Measurements from ENCODE around the gene AIG1. TPM values are rescaled to one million over a fixed set of nuclear protein-coding genes. Genes with fewer than 3 reads are reported as not detected.

AIG1 gene
- total and polyA plus RNA-seq, 2 experiments from 2014 or later = 44.7 to 46.9 TPM

- no peak overlapping the region for H3K9ac ChIP-seq
- H4K20me1 ChIP-seq (ENCODE audit: insufficient read depth) = no peaks in the 10 kb centered on the region
- no peak overlapping the region for H2AFZ ChIP-seq
- no peaks in the 10 kb centered on the region for H3K9me2 ChIP-seq (ENCODE audit: insufficient read depth)
- 90 to 91% methylated on average over 6 of the region's 6 CpGs for WGBS, 2 experiments (ENCODE audit: low coverage in 1 of 2, low lambda C conversion rate in 2 of 2, missing lambda C conversion rate in 2 of 2)
- no peak overlapping the region for H3K4me2 ChIP-seq (ENCODE audit: unreplicated experiment)
- no peak for DNase-seq
- TF ChIP-seq EZH2 (IDR thresholded peaks at IDR 0.05; ENCODE audit: insufficient read depth, poor library complexity, severe bottlenecking) = no peak
- no peak for TF ChIP-seq EZH2phosphoT487 (IDR thresholded peaks at IDR 0.05; ENCODE audit: insufficient read depth, low read depth)
- no peaks in the 10 kb centered on the region for H3K4me1 ChIP-seq (ENCODE audit: insufficient read depth)
- H3F3A ChIP-seq (ENCODE audit: insufficient read depth) = no peaks in the 10 kb centered on the region
- no peaks in the 10 kb centered on the region for H3K36me3 ChIP-seq (ENCODE audit: low read depth)
- H3K9me3 ChIP-seq (ENCODE audit: low read depth) = no peaks in the 10 kb centered on the region
- no peaks in the 10 kb centered on the region for H3K79me2 ChIP-seq (ENCODE audit: insufficient read depth)
- no peak overlapping the region for H3K27ac ChIP-seq
- no peak overlapping the region for H3K4me3 ChIP-seq
- in situ Hi-C loops (cut with MboI) = no loop called here
- no peaks in the 10 kb centered on the region for H3K27me3 ChIP-seq (replicated peaks; ENCODE audit: insufficient read depth)
Observed at GRCh38 chr6:143021543-143021942, 39.1 kb upstream of the AIG1 start.

- in situ Hi-C loops (cut with MboI) = no loop called here
- Histone ChIP-seq H3K79me2 (ENCODE audit: insufficient read depth) (no peaks in the 10 kb centered on the region), H3F3A (ENCODE audit: insufficient read depth) (no peaks in the 10 kb centered on the region), H3K9ac (no peak overlapping the region), H3K9me3 (ENCODE audit: low read depth) (no peaks in the 10 kb centered on the region), H3K36me3 (ENCODE audit: low read depth) (no peaks in the 10 kb centered on the region), H3K4me2 (ENCODE audit: unreplicated experiment) (no peak overlapping the region), H3K4me3 (no peak overlapping the region), H3K27me3 (replicated peaks; ENCODE audit: insufficient read depth) (no peaks in the 10 kb centered on the region), H3K9me2 (ENCODE audit: insufficient read depth) (no peaks in the 10 kb centered on the region), H4K20me1 (ENCODE audit: insufficient read depth) (no peaks in the 10 kb centered on the region), H2AFZ (no peak overlapping the region), H3K27ac (no peak overlapping the region), H3K4me1 (ENCODE audit: insufficient read depth) (no peaks in the 10 kb centered on the region; the same call in 1 of the 2 replicates)
- WGBS, 2 experiments (ENCODE audit: low coverage in 1 of 2, low lambda C conversion rate in 2 of 2, missing lambda C conversion rate in 2 of 2) = 92 to 96% methylated on average over 2 of the region's 2 CpGs
- TF ChIP-seq EZH2 (IDR thresholded peaks at IDR 0.05; ENCODE audit: insufficient read depth, poor library complexity, severe bottlenecking) (no peak), EZH2phosphoT487 (IDR thresholded peaks at IDR 0.05; ENCODE audit: insufficient read depth, low read depth) (no peak)
- DNase-seq = no peak
Observed at GRCh38 chr6:143022587-143022986, 38.1 kb upstream of the AIG1 start.

GRCh38 chr6:143023695-143024094, 37.0 kb upstream of the AIG1 start:
- no peaks in the 10 kb centered on the region for H3K9me3 ChIP-seq (ENCODE audit: low read depth)
- DNase-seq = no peak
- H3K79me2 ChIP-seq (ENCODE audit: insufficient read depth) = no peaks in the 10 kb centered on the region
- no peaks in the 10 kb centered on the region for H4K20me1 ChIP-seq (ENCODE audit: insufficient read depth)
- in situ Hi-C loops (cut with MboI) = no loop called here
- H3K9ac ChIP-seq = no peak overlapping the region
- no peak overlapping the region for H3K27ac ChIP-seq
- WGBS, 2 experiments (ENCODE audit: low coverage in 1 of 2, low lambda C conversion rate in 2 of 2, missing lambda C conversion rate in 2 of 2) = 67% methylated on average over 1 of the region's 1 CpG
- H3F3A ChIP-seq (ENCODE audit: insufficient read depth) = no peaks in the 10 kb centered on the region
- TF ChIP-seq EZH2 (IDR thresholded peaks at IDR 0.05; ENCODE audit: insufficient read depth, poor library complexity, severe bottlenecking) (no peak), EZH2phosphoT487 (IDR thresholded peaks at IDR 0.05; ENCODE audit: insufficient read depth, low read depth) (no peak)
- H3K4me3 ChIP-seq = no peak overlapping the region
- no peaks in the 10 kb centered on the region for H3K9me2 ChIP-seq (ENCODE audit: insufficient read depth)
- H3K36me3 ChIP-seq (ENCODE audit: low read depth) = no peaks in the 10 kb centered on the region
- no peaks in the 10 kb centered on the region; the same call in 1 of the 2 replicates for H3K4me1 ChIP-seq (ENCODE audit: insufficient read depth)
- no peak overlapping the region for H2AFZ ChIP-seq
- H3K27me3 ChIP-seq (replicated peaks; ENCODE audit: insufficient read depth) = no peaks in the 10 kb centered on the region
- H3K4me2 ChIP-seq (ENCODE audit: unreplicated experiment) = no peak overlapping the region

- Histone ChIP-seq H3K4me1 (ENCODE audit: insufficient read depth) (no peaks in the 10 kb centered on the region; the same call in 1 of the 2 replicates), H2AFZ (no peak overlapping the region), H3K4me2 (ENCODE audit: unreplicated experiment) (no peak overlapping the region), H3K9ac (no peak overlapping the region), H4K20me1 (ENCODE audit: insufficient read depth) (no peaks in the 10 kb centered on the region), H3K9me2 (ENCODE audit: insufficient read depth) (no peaks in the 10 kb centered on the region), H3K36me3 (ENCODE audit: low read depth) (no peaks in the 10 kb centered on the region), H3K27ac (no peak overlapping the region), H3K27me3 (replicated peaks; ENCODE audit: insufficient read depth) (no peaks in the 10 kb centered on the region), H3K9me3 (ENCODE audit: low read depth) (no peaks in the 10 kb centered on the region), H3F3A (ENCODE audit: insufficient read depth) (no peaks in the 10 kb centered on the region), H3K79me2 (ENCODE audit: insufficient read depth) (no peaks in the 10 kb centered on the region), H3K4me3 (no peak overlapping the region)
- TF ChIP-seq EZH2 (IDR thresholded peaks at IDR 0.05; ENCODE audit: insufficient read depth, poor library complexity, severe bottlenecking) (no peak), EZH2phosphoT487 (IDR thresholded peaks at IDR 0.05; ENCODE audit: insufficient read depth, low read depth) (no peak)
- DNase-seq = no peak
- in situ Hi-C loops (cut with MboI) = no loop called here
Observed at GRCh38 chr6:143024977-143025376, 35.7 kb upstream of the AIG1 start.

Measured in GM23248 (cell line).